HCEC 1CT (cell line): ENCODE data around the gene RIPK4.
"Not testable (repeated sequence)": the region's sequence is repeated elsewhere in the genome, so short reads cannot be mapped to it uniquely, and the experiment has no call there.

Experiments
- DNase-seq: peaks from one replicate; pipeline ENCODE4 v3.0.0-alpha.2; 2017

RIPK4 gene

DNA sequence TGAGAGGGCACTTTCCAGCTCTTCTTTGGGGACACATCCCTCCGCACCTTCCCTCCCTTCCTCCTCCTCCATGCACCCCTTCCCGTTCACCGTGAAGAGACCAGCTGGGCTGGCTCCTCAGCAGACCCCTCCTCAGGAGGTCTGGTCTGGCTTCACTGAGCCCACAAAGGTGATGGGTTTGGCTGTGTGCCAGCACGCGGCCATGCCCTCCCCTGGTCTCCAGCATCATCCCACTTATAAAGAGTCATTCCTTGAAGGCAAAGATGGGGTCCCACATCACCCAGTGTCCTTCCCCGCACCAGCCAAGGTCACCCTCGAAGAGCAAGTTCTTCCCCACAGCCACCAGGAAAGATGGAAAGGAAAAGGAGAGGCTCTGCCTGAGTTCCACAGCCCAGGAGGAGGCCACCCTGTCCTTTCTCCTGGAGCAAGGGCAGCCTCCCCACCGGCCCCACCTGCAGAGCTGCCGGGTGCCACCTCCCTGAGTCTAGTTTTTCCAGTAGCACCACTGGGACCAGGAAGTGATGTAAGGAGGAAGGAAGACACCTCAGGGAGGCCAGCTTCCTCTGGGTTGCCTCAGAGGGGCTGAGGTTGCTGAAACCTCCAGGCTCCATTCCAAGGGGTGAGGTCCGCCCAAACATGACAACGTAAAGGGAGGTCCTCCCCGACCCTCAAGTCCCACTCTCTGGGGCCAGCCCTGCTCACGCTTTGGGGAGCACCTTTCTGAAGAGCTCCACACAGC lies 32.7 kb downstream of the RIPK4 start:
- no peak for DNase-seq

DNA sequence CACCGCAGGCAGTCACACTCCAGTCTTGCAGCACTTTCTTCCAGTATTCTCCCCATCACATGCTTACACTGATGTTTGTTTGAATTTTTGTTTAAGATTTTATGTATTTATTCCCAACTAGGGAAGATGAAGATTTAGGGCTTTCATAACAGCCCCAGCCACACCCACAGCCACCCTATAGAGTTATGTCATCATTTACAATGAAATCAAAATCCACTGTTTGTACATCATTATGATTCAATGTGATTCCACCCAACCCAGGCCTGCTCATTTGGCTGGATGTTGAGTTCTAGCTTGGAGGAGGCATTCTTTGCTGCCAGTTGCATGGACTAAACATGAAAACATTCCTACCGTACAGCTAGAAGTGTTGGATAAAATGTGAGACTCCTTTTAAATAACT lies 35.8 kb downstream of the RIPK4 start:
- DNase-seq, result no peak

- no peak for DNase-seq
Observed at GRCh38 chr21:41730367-41730765, 36.5 kb downstream of the RIPK4 start.

DNA sequence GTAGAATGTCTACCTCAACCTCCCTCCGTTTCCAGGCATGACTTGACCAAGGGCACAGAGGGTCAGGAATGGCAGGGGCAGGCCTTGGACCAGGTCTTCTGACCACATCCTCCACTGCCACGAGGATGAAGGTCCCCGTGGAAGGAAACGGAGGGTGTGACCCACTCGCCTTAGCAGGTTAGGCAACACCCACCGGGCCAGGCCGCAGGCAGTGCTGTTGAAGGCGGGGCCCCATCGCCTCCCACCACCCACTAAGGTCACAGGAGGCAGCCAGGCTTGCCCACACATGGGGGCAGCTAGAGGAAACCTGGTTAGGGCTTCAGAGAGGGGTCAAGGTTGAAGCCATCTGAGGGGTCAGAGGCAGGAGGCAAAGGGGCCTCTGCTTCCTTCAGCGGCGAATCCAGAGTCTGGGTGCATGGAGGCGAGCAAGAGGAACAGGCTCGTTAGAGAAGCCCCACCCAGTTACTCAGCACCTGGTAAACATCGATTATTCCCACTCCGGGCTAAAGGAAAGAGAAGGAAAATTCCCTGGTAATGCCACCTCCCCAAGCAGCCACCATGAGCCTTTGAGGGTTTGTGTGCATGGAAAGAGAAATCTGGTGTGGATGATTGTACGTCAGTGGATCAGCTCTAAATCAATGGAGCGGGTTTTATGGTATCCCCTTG lies 37.0 kb downstream of the RIPK4 start:
- no peak for DNase-seq

DNA sequence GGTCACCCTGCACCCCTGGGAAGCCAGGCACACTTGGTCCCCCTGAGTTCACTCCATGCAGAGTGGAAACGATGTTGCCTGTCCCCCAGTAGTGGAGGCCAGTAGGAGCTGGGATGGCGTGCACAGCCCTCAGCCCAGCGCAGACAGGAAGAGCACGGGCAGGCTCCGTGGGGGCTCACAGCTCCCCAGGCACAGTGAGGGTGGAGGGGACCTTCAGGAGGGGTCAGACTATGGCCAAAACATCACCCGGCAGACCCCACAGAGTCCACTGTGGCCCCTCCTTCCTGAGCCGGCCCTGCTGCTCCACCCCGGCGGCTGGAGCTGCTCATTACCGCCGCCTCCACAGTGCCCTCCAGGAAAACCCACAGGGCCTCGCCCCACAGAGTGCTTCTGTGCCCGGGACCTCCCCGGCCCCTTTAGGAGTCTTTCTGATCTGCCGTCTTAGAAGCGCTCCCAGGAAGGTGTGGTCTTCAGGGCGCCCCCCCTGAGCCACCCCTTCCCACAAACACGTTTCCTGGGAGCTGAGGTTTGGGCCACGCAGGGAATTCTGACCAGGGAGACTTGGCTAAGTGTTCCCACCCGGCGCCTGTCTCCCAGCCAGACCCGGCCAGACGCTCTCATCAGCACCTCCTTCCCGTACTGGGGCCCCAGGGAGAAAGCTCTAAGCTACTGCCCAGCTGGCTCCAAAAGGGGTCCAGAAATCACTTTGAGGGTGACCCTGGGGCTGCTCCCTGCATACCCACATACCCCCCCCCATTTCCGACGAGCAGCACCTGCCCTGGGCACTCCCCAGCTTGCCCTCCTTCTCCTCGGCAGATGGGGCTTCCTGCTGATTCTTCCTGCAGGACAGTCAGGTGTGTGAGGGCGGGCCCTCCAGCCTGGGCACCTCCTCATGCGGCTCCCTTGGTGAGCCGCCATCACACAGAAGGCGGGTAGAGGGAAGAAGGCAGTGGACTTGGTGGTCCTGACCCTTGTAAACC lies 38.8 kb downstream of the RIPK4 start:
- no peak for DNase-seq

GRCh38 chr21:41726970-41727783 lies 39.7 kb downstream of the RIPK4 start:
- DNase-seq, result no peak

DNA sequence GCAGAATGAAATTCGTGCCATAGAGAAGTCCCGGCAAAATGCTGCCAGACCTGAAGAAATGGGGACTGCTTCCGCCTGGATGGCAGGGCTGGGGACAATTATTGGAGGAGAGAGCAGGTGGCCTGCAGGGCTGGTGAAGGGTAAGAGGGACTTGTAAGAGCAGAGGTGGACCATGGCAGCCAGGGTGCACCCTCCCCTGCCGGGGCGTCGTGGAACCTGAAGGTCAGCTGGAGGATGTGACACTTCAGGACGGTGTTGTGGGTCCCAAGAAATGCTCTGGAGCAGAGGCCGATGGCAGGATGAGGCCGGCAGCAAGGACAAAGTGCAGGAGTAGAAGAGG lies 40.3 kb downstream of the RIPK4 start:
- DNase-seq, result no peak

DNA sequence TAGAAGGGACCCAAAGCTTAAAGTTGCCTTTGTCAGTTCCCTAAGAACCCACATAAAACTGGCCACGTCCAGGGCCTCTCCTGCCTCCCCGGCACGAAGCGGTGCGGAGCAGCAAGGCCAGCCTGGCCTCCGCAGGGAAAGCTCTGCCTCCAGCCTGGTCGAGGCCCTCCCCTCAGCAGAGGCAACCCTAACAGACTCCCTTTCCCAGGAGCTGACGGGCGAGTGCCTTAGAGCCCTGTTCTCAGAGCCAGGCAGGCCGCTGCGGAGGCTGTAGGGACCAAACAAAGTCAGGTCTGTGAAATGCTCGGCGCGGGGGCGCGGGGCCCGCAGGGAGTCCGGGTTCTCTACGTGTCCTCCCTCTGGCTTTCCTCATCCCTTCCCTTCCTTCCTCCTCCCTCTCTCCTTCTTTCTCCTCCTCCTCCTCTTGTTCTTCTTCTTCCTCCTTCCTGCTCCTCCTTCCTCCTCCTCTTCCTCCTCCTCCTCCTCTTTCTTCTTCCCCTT lies 40.7 kb downstream of the RIPK4 start:
- DNase-seq, result no peak

GRCh38 chr21:41725421-41726031 lies 41.3 kb downstream of the RIPK4 start:
- DNase-seq, result no peak

- not testable (repeated sequence) for DNase-seq
Observed at GRCh38 chr21:41723835-41724234, 43.0 kb downstream of the RIPK4 start.

DNA sequence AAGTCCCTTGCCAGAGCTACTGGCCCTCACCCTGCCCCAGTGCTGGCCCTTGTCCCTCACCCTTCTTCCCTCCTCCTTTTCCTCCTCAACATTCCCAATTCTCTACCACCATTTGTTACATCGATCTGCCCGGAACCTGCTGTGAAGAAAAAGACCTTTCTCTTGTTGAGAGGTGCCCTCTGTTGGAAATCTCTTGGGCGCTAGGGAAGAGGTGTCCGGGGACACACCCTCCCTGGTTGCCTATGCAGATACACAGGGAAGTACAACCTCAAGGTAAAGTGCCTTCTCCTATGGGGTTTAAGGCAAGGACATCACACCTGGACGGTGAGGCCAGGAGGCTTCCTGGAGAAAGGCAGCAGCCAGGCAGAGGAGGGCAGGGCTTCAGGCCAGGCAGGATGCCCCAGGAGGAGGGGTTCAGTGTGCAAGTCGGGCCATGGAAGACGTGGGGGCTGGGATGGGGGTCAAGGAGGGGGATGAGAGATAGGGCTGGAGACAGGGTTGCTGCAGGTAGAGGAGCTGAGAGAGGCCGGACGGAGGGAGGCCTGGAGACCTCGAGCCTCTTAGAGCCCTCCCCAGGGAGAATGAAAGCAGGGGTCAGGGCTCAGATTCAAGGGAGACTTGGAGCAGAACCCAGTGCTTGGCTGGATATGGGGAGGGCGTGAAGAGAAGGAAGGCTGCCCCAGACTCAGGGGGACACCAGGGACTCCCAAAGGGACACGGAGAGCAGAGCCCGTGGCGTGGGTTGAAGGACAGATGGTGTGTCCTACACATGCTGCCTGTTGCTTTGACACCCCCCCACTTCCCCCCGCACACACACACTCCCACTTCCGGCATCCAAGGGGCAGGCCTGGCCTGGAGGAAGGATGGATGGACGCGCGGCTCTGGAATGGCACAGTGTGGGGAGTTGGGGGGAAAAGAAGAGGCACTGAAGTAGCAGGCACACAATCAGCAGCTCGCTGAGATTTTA lies 44.5 kb downstream of the RIPK4 start:
- no peak for DNase-seq

GRCh38 chr21:41720250-41720649 lies 46.6 kb downstream of the RIPK4 start:
- no peak for DNase-seq

- DNase-seq, result no peak
Observed at GRCh38 chr21:41719691-41720090, 47.2 kb downstream of the RIPK4 start.

GRCh38 chr21:41717573-41718330 lies 49.1 kb downstream of the RIPK4 start:
- no peak for DNase-seq

DNA sequence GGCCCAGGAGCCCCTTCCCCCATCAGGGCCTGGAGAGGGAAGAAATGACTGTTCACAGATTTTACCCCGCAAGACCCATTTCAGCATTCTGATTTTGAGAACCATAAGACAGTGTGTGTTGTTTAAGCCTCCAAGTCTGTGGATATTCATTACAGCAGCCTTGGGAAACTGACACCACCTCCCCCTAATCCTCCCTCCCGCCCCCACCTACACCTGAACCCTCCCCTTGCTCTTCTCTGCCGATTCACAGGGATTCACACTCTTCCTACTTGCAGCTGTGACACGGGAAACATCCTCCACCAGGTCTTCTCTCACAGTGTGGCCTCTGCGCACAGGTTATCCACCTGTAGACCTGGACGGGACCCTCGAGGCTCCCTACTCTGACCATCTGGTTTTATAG lies 50.1 kb downstream of the RIPK4 start:
- DNase-seq, result no peak

- no peak for DNase-seq
Observed at GRCh38 chr21:41715649-41716281, 51.1 kb downstream of the RIPK4 start.

DNA sequence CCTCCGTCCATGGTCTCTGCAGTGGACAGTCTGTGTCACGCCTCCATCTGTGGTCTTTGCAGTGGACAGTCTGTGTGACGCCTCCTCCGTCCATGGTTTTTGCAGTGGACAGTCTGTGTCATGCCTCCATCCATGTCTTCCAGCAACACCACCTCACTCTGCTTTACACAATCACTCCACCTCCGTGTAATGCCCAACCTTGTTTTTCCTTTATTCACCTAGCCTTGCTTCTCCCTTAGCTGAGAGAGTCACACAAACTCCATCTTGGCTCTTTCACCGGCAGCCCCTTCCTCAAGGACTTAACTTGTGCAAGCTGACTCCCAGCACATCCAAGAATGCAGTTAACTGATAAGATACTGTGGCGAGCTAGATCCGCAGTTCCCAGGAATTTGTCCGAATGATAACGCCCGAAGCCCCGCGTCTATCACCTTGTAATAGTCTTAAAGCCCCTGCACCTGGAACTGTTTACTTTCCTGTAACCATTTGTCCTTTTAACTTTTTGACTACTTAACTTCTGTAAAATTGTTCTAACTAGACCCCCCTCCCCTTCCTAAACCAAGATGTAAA lies 52.5 kb downstream of the RIPK4 start:
- not testable (repeated sequence) for DNase-seq

GRCh38 chr21:41713495-41714281 lies 53.2 kb downstream of the RIPK4 start:
- DNase-seq, result no peak
